Suprapubic skin (tissue), 4 donors: ENCODE results near the gene TENT4A. TPM values are rescaled to one million over a fixed set of nuclear protein-coding genes. Genes with fewer than 3 reads are reported as not detected.

Experiments
- DNase-seq, 2 donors: peaks; one replicate each; pipeline ENCODE4 v3.0.0-alpha.2; 2019; ENCODE audit warnings: low spot score in 2 of 2
- H3K27ac ChIP-seq: fragments of 200-600 bp; sonication (generic); one replicate; pipeline ENCODE4 v1.5.1; 2019
- H3K27me3 ChIP-seq: fragments of 200-600 bp; sonication (generic); one replicate; pipeline ENCODE4 v1.5.1; 2019
- H3K36me3 ChIP-seq: fragments of 200-600 bp; sonication (generic); one replicate; pipeline ENCODE4 v1.5.1; 2019
- H3K4me1 ChIP-seq: fragments of 200-600 bp; sonication (generic); one replicate; pipeline ENCODE4 v1.5.1; 2019
- H3K4me3 ChIP-seq: fragments of 200-600 bp; sonication (generic); one replicate; pipeline ENCODE4 v1.5.1; 2019; ENCODE audit warnings: mild to moderate bottlenecking
- H3K9me3 ChIP-seq: fragments of 200-600 bp; sonication (generic); one replicate; pipeline ENCODE4 v1.5.1; 2019
- CTCF ChIP-seq, 2 donors: fragments of 200-600 bp in 1 of 2; fragments of 450-650 bp in 1 of 2; sonication (generic) in 1 of 2; IDR thresholded peaks; one replicate each; pipeline ENCODE4 v1.5.1; 2016 to 2019; ENCODE audit warnings: antibody characterized with exemption in 2 of 2, mild to moderate bottlenecking in 1 of 2, moderate library complexity in 1 of 2
- EP300 ChIP-seq: sonication (generic); formaldehyde crosslinking; IDR thresholded peaks from one replicate; pipeline ENCODE4 v1.6.1; 2017; ENCODE audit warnings: antibody characterized with exemption
- POLR2A ChIP-seq, 2 donors: fragments of 450-650 bp; IDR thresholded peaks; one replicate each; pipeline ENCODE4 v1.6.1; 2017; ENCODE audit warnings: antibody characterized with exemption in 2 of 2, mild to moderate bottlenecking in 2 of 2, moderate library complexity in 2 of 2
- POLR2AphosphoS5 ChIP-seq, 3 donors: sonication (generic); formaldehyde crosslinking; IDR thresholded peaks; one replicate each; pipeline ENCODE4 v1.6.1; 2017; ENCODE audit warnings: antibody characterized with exemption in 3 of 3
- WGBS: methylation state at CpG from one replicate; pipeline ENCODE4 v1.1.5; 2018; 5-methylcytosine and 5-hydroxymethylcytosine counted together
- total RNA-seq, 4 donors: library from RNA; depleted of rRNA; stranded (reverse); fragments of >200 nt; gene quantifications; one replicate each; pipeline ENCODE4 v1.1.0, GENCODE V29; 2016

Gene TENT4A
- total RNA-seq, 4 donors from 2014 or later, result 36.4 to 67.3 (median 42.4) TPM

- DNase-seq, result no peak
- WGBS, result 91% methylated on average over 13 of the region's 13 CpGs
- no peak overlapping the region for H3K4me3 ChIP-seq
- TF ChIP-seq POLR2A (IDR thresholded peaks at IDR 0.05) (no peak), EP300 (no peak), POLR2AphosphoS5 (IDR thresholded peaks at IDR 0.05) (no peak), CTCF (IDR thresholded peaks at IDR 0.05) (no peak)
- H3K27ac ChIP-seq, result no peak overlapping the region
- no peaks in the 10 kb centered on the region for H3K9me3 ChIP-seq
- no peaks in the 10 kb centered on the region for H3K27me3 ChIP-seq
- H3K4me1 ChIP-seq, result peaks cover 5% of the 10 kb centered on the region
- peaks cover 61% of the 10 kb centered on the region for H3K36me3 ChIP-seq
These were observed 29.0 kb downstream of the TENT4A start for GRCh38 chr5:6742081-6742758.

- no peak for DNase-seq
- no peak overlapping the region for H3K27ac ChIP-seq
- H3K4me3 ChIP-seq, result no peak overlapping the region
- H3K36me3 ChIP-seq, result peaks cover 61% of the 10 kb centered on the region
- WGBS, result 85% methylated on average over 10 of the region's 10 CpGs
- peaks cover 5% of the 10 kb centered on the region for H3K4me1 ChIP-seq
- no peaks in the 10 kb centered on the region for H3K9me3 ChIP-seq
- H3K27me3 ChIP-seq, result no peaks in the 10 kb centered on the region
- no peak for TF ChIP-seq POLR2AphosphoS5 (IDR thresholded peaks at IDR 0.05)
- TF ChIP-seq POLR2A (IDR thresholded peaks at IDR 0.05), result no peak
- no peak for TF ChIP-seq EP300
- no peak for TF ChIP-seq CTCF (IDR thresholded peaks at IDR 0.05)
These were observed 29.9 kb downstream of the TENT4A start for GRCh38 chr5:6743161-6743560.

- H3K27me3 ChIP-seq, result no peaks in the 10 kb centered on the region
- 60% methylated on average over 11 of the region's 12 CpGs for WGBS
- peaks cover 53% of the 10 kb centered on the region for H3K36me3 ChIP-seq
- no peak overlapping the region for H3K4me3 ChIP-seq
- no peak overlapping the region for H3K27ac ChIP-seq
- no peak for TF ChIP-seq POLR2AphosphoS5 (IDR thresholded peaks at IDR 0.05)
- TF ChIP-seq EP300, result no peak
- TF ChIP-seq POLR2A (IDR thresholded peaks at IDR 0.05), result no peak
- TF ChIP-seq CTCF (IDR thresholded peaks at IDR 0.05), result no peak
- DNase-seq, result no peak
- H3K9me3 ChIP-seq, result no peaks in the 10 kb centered on the region
- peaks cover 5% of the 10 kb centered on the region for H3K4me1 ChIP-seq
These were observed 31.8 kb downstream of the TENT4A start for GRCh38 chr5:6744841-6745705.

GRCh38 chr5:6745706-6746222 is 32.5 kb downstream of the TENT4A start:
- no peak overlapping the region for H3K4me3 ChIP-seq
- peak; percentile 53 to 65 for TF ChIP-seq CTCF (IDR thresholded peaks at IDR 0.05)
- TF ChIP-seq POLR2AphosphoS5 (IDR thresholded peaks at IDR 0.05), result no peak
- H3K27me3 ChIP-seq, result no peaks in the 10 kb centered on the region
- no peak overlapping the region for H3K27ac ChIP-seq
- peaks cover 5% of the 10 kb centered on the region for H3K4me1 ChIP-seq
- no peaks in the 10 kb centered on the region for H3K9me3 ChIP-seq
- peaks cover 53% of the 10 kb centered on the region for H3K36me3 ChIP-seq
- 63% methylated on average over 10 of the region's 10 CpGs for WGBS
- no peak for DNase-seq

GRCh38 chr5:6746244-6746643 is 33.0 kb downstream of the TENT4A start:
- peaks cover 5% of the 10 kb centered on the region for H3K4me1 ChIP-seq
- H3K27ac ChIP-seq, result no peak overlapping the region
- no peak for DNase-seq
- no peaks in the 10 kb centered on the region for H3K9me3 ChIP-seq
- H3K4me3 ChIP-seq, result no peak overlapping the region
- WGBS, result 86% methylated on average over 9 of the region's 9 CpGs
- TF ChIP-seq POLR2AphosphoS5 (IDR thresholded peaks at IDR 0.05) (no peak), CTCF (IDR thresholded peaks at IDR 0.05) (no peak), POLR2A (IDR thresholded peaks at IDR 0.05) (no peak), EP300 (no peak)
- no peaks in the 10 kb centered on the region for H3K27me3 ChIP-seq
- H3K36me3 ChIP-seq, result peaks cover 53% of the 10 kb centered on the region
